Pancreas (tissue), 10 donors: ENCODE data around the gene C2orf92. TPM values are rescaled to one million over a fixed set of nuclear protein-coding genes. Genes with fewer than 3 reads are reported as not detected.

ENCODE experiments used
- ATAC-seq, 4 donors: fragments of 200-7000 bp; cut with Tn5 transposase; one replicate each; pipeline versions ENCODE4 v1.8.0 to v1.9.1; 2020; ENCODE audit warnings: mild to moderate bottlenecking in 4 of 4, moderate library complexity in 4 of 4
- DNase-seq, 6 donors: peaks; one replicate each; pipeline ENCODE4 v3.0.0-alpha.2; 2020
- FAIRE-seq: peaks from 2 replicates; lab custom pipeline; 2012; peaks lifted over from hg19 to GRCh38; lab: Jason Lieb, UNC
- H3K27ac ChIP-seq, 4 donors: fragments of 200-600 bp; sonication (generic); 1 replicate in 3 of 4; 2 replicates in 1 of 4; pipeline versions ENCODE4 v1.5.0 to v1.8.0; 2020
- H3K27me3 ChIP-seq, 4 donors: fragments of 200-600 bp; one replicate each; pipeline ENCODE4 v1.8.0; 2021
- H3K36me3 ChIP-seq, 3 donors: fragments of 200-600 bp; sonication (generic) in 1 of 3; one replicate each; pipeline versions ENCODE4 v1.5.0 to v1.8.0; 2020 to 2021
- H3K4me1 ChIP-seq, 3 donors: fragments of 200-600 bp; one replicate each; pipeline ENCODE4 v1.8.0; 2021
- H3K4me3 ChIP-seq, 4 donors: fragments of 200-600 bp; sonication (generic) in 2 of 4; one replicate each; pipeline versions ENCODE4 v1.5.0 to v1.8.0; 2020 to 2021
- H3K9me3 ChIP-seq, 4 donors: fragments of 200-600 bp; one replicate each; pipeline ENCODE4 v1.8.0; 2021
- WGBS, 2 donors: extraction: QIAGEN DNeasy Blood & Tissue Kit; methylation state at CpG; one replicate each; pipeline ENCODE4 v1.1.7; 2013; 5-methylcytosine and 5-hydroxymethylcytosine counted together
- intact Hi-C, 3 donors: fragments of 100-400 bp; cut with DNase I; formaldehyde crosslinking; loops; one replicate each; pipeline versions ENCODE4 v1.11.1 to v1.14.2; 2022
- polyA plus RNA-seq, 2 donors: library from polyadenylated mRNA; stranded (reverse); fragments of 200-250 nt; gene quantifications; one replicate each; pipeline ENCODE4 v1.2.3, GENCODE V29; 2013
- total RNA-seq, 6 donors: library from RNA; stranded (reverse); fragmentation: NEBNext Ultra II Directional in 4 of 6; extraction: Animal tissue kit (Norgen Biotek cat#: 25700) in 4 of 6; gene quantifications; one replicate each; pipeline versions ENCODE4 v1.2.1 to v1.2.4, GENCODE V29; 2021 to 2023
- TF ChIP-seq, protein P1 (sequence below), 4 donors: fragments of 200-600 bp; sonication (generic) in 3 of 4; IDR thresholded peaks; one replicate each; pipeline versions ENCODE4 v1.5.0 to v1.8.0; 2021; ENCODE audit warnings: antibody characterized with exemption in 4 of 4
- donor health status: healthy with polysubstance abuse.
- donor health status: DM: no; HTN: no; CAD: no; lungs with moderate emphysema.
- donor health status: DM: no; HTN: no; CAD: no.
- donor health status: control.
- donor health status: control.
- donor health status: Bipolar disorder and iron deficiency.
- donor health status: DM: yes; HTN: yes; CAD: no.
- donor health status: DM: no; HTN: no; CAD: no.
- donor health status: DM: no; HTN: no; CAD: no.
- donor health status: DM: yes; HTN: yes; CAD: no.

The C2orf92 gene
- total and polyA plus RNA-seq, 8 donors, result 4.1 to 42.6 (median 7.9) TPM

- FAIRE-seq, result no peak
- WGBS, 2 donors, result 94 to 96% methylated on average over 13 of the region's 13 CpGs
- Histone ChIP-seq H3K36me3 (no peaks in the 10 kb centered on the region), H3K4me1 (no peaks in the 10 kb centered on the region), H3K9me3 (no peaks in the 10 kb centered on the region), H3K27ac (no peak overlapping the region), H3K4me3 (no peak overlapping the region), H3K27me3 (no peaks in the 10 kb centered on the region)
- intact Hi-C loops, result loop anchor here in 2 of 3 donors (5.0 to 10.0 kb wide), 2 partner anchors 676 to 1641 kb away; no protein-coding TSS in a partner anchor
- TF ChIP-seq, protein P1, sequence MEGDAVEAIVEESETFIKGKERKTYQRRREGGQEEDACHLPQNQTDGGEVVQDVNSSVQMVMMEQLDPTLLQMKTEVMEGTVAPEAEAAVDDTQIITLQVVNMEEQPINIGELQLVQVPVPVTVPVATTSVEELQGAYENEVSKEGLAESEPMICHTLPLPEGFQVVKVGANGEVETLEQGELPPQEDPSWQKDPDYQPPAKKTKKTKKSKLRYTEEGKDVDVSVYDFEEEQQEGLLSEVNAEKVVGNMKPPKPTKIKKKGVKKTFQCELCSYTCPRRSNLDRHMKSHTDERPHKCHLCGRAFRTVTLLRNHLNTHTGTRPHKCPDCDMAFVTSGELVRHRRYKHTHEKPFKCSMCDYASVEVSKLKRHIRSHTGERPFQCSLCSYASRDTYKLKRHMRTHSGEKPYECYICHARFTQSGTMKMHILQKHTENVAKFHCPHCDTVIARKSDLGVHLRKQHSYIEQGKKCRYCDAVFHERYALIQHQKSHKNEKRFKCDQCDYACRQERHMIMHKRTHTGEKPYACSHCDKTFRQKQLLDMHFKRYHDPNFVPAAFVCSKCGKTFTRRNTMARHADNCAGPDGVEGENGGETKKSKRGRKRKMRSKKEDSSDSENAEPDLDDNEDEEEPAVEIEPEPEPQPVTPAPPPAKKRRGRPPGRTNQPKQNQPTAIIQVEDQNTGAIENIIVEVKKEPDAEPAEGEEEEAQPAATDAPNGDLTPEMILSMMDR (IDR thresholded peaks at IDR 0.05), result no peak
- ATAC-seq, result no peak
- DNase-seq, result peak in 1 of 6 donors; percentile 40
These were observed 36.6 kb downstream of the C2orf92 start for GRCh38 chr2:97706112-97706511.

- no peak overlapping the region for H3K27ac ChIP-seq
- FAIRE-seq, result no peak
- peak in 1 of 6 donors; percentile 21 for DNase-seq
- TF ChIP-seq, protein P1 (IDR thresholded peaks at IDR 0.05), result no peak
- no peaks in the 10 kb centered on the region for H3K9me3 ChIP-seq
- WGBS, 2 donors, result 75 to 80% methylated on average over 10 to 11 of the region's 11 CpGs
- no peak for ATAC-seq
- H3K4me1 ChIP-seq, result no peaks in the 10 kb centered on the region
- H3K36me3 ChIP-seq, result no peaks in the 10 kb centered on the region
- no peaks in the 10 kb centered on the region for H3K27me3 ChIP-seq
- H3K4me3 ChIP-seq, result no peak overlapping the region
- intact Hi-C loops, result loop anchor here in 2 of 3 donors (5.0 to 10.0 kb wide), 2 partner anchors 675 to 1642 kb away; no protein-coding TSS in a partner anchor
These were observed 37.3 kb downstream of the C2orf92 start for GRCh38 chr2:97706708-97707345.

DNA sequence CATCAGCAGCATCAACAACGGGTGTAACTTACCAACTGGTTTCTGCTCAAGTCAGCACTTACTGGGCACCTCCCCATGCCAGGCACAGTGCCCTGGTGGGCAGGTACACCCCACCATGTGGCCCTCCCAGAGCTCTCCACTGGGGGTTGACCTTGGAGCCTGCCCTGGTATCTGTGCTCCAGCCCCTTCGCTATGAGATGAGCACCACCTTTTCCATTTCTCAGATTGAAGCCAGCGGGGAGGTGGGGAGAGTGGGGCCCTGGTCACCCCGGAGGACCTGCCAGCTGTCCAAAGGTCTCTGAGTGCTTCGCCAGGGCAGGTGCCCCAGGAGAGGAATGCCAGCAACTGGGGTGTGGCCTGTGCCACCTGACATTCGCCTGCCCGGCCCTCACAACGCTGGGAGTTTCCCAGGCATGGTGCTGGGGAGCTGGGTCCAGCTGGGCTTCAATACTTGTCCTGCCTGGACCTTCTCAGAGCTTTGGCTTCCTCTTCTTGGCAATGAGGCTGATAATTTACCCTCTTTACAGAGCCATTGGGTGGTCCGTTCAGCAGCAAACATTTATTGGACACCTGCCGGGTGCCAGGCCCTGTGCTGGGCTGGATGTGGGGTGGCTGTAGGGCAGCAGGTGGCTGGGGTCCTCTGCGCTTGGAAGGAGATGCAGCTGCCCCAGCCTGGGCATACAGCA lies 38.0 kb downstream of the C2orf92 start:
- WGBS, 2 donors, result 53 to 64% methylated on average over 11 of the region's 11 CpGs
- no peak overlapping the region for H3K4me3 ChIP-seq
- no peaks in the 10 kb centered on the region for H3K4me1 ChIP-seq
- ATAC-seq, result peak in 3 of 4 donors; percentile 29 to 79 (median 41)
- intact Hi-C loops, result loop anchor here in 2 of 3 donors (5.0 to 10.0 kb wide), 2 partner anchors 675 to 1643 kb away; no protein-coding TSS in a partner anchor
- no peaks in the 10 kb centered on the region for H3K36me3 ChIP-seq
- no peak for FAIRE-seq
- H3K9me3 ChIP-seq, result no peaks in the 10 kb centered on the region
- TF ChIP-seq, protein P1 (IDR thresholded peaks at IDR 0.05), result no peak
- peak in 1 of 6 donors; percentile 41 for DNase-seq
- no peaks in the 10 kb centered on the region for H3K27me3 ChIP-seq
- no peak overlapping the region for H3K27ac ChIP-seq

- TF ChIP-seq, protein P1 (IDR thresholded peaks at IDR 0.05), result no peak
- H3K27me3 ChIP-seq, result no peaks in the 10 kb centered on the region
- ATAC-seq (no peak), FAIRE-seq (no peak), DNase-seq (peak in 1 of 6 donors; percentile 32)
- no peak overlapping the region for H3K4me3 ChIP-seq
- intact Hi-C loops, result loop anchor here in 2 of 3 donors (5.0 to 10.0 kb wide), 2 partner anchors 674 to 1643 kb away; no protein-coding TSS in a partner anchor
- no peaks in the 10 kb centered on the region for H3K36me3 ChIP-seq
- no peaks in the 10 kb centered on the region for H3K4me1 ChIP-seq
- 84 to 91% methylated on average over 4 of the region's 4 CpGs for WGBS, 2 donors
- H3K9me3 ChIP-seq, result no peaks in the 10 kb centered on the region
- H3K27ac ChIP-seq, result no peak overlapping the region
These were observed 38.5 kb downstream of the C2orf92 start for GRCh38 chr2:97708048-97708380.
